Upper lobe of left lung (tissue), 6 donors: ENCODE results near the gene UNC5A. TPM values are rescaled to one million over a fixed set of nuclear protein-coding genes. Genes with fewer than 3 reads are reported as not detected.

Experiments
- ATAC-seq, 2 donors: fragments of 200-7000 bp; cut with Tn5 transposase; one replicate each; pipeline ENCODE4 v1.9.1; 2022; ENCODE audit warnings: mild to moderate bottlenecking in 2 of 2, moderate library complexity in 2 of 2; ENCODE audit not compliant: low FRiP score in 2 of 2
- DNase-seq, 2 donors: peaks; one replicate each; pipeline ENCODE4 v3.0.0-alpha.2; 2019 to 2020
- H3K27ac ChIP-seq, 4 donors: fragments of 200-600 bp; sonication (generic); one replicate each; pipeline ENCODE4 v1.5.1; 2016 to 2019
- H3K27me3 ChIP-seq, 4 donors: fragments of 200-600 bp; sonication (generic); one replicate each; pipeline ENCODE4 v1.5.1; 2017 to 2019
- H3K36me3 ChIP-seq, 4 donors: fragments of 200-600 bp; sonication (generic); one replicate each; pipeline ENCODE4 v1.5.1; 2016 to 2019
- H3K4me1 ChIP-seq, 4 donors: fragments of 200-600 bp; sonication (generic); one replicate each; pipeline ENCODE4 v1.5.1; 2018 to 2019
- H3K4me3 ChIP-seq, 4 donors: fragments of 200-600 bp; sonication (generic); one replicate each; pipeline ENCODE4 v1.5.1; 2017 to 2019; ENCODE audit warnings: mild to moderate bottlenecking in 2 of 4, moderate library complexity in 1 of 4
- H3K9me3 ChIP-seq, 4 donors: fragments of 200-600 bp; sonication (generic); one replicate each; pipeline ENCODE4 v1.5.1; 2018 to 2019
- EP300 ChIP-seq, 4 donors: sonication (generic); formaldehyde crosslinking; IDR thresholded peaks; one replicate each; pipeline ENCODE4 v1.5.1; 2017; ENCODE audit warnings: antibody characterized with exemption in 4 of 4, control low read depth in 2 of 4
- POLR2A ChIP-seq, 4 donors: fragments of 450-650 bp; IDR thresholded peaks; one replicate each; pipeline ENCODE4 v1.5.1; 2016 to 2017; ENCODE audit warnings: antibody characterized with exemption in 4 of 4, mild to moderate bottlenecking in 2 of 4
- POLR2AphosphoS5 ChIP-seq, 2 donors: sonication (generic); formaldehyde crosslinking; IDR thresholded peaks; one replicate each; pipeline ENCODE4 v1.5.1; 2017; ENCODE audit warnings: antibody characterized with exemption in 2 of 2
- WGBS, 2 donors: methylation state at CpG; one replicate each; pipeline ENCODE4 v1.1.5; 2017 to 2018; 5-methylcytosine and 5-hydroxymethylcytosine counted together
- total RNA-seq, 6 donors: library from RNA; depleted of rRNA in 4 of 6; stranded (reverse); fragments of >200 nt in 4 of 6; gene quantifications; one replicate each; pipeline versions ENCODE4 v1.1.0 to v1.2.1, GENCODE V29; 2016 to 2021
- TF ChIP-seq, protein P1 (sequence below), 6 experiments: fragments of 450-650 bp in 4 of 6; fragments of 200-600 bp in 2 of 6; sonication (generic) in 2 of 6; IDR thresholded peaks; one replicate each; pipeline ENCODE4 v1.5.1; 2016 to 2019; ENCODE audit warnings: antibody characterized with exemption in 6 of 6
- donor health status: DM: no; HTN: no; CAD: no; lungs with moderate emphysema.
- donor health status: DM: no; HTN: yes; CAD: no; lungs with severe emphysema.

The UNC5A gene
- total RNA-seq, 6 donors from 2014 or later, result 0.20 to 1.0 (median 0.39) TPM; not detected in 1

DNA sequence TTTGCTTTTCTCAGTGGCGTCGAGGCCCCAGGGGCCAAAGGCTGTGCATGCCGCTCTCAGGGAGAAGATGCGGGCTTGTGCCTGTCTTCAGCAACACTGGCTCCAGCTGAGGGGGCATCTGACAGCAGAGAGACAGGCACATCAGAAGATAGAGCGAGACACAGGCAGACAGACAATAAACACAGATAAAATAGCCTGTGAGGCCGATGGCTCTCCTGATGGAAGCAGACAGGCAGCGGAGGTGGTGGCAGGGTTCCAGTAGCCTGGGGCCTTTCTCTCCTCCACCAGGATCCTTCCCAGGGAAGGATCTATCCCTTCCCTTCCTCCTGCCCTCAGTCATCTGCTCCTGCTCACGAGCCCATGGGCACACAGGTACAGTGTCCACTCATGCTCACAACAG, 16.6 kb upstream of the UNC5A start:
- ATAC-seq, result no peak
- TF ChIP-seq, protein P1, sequence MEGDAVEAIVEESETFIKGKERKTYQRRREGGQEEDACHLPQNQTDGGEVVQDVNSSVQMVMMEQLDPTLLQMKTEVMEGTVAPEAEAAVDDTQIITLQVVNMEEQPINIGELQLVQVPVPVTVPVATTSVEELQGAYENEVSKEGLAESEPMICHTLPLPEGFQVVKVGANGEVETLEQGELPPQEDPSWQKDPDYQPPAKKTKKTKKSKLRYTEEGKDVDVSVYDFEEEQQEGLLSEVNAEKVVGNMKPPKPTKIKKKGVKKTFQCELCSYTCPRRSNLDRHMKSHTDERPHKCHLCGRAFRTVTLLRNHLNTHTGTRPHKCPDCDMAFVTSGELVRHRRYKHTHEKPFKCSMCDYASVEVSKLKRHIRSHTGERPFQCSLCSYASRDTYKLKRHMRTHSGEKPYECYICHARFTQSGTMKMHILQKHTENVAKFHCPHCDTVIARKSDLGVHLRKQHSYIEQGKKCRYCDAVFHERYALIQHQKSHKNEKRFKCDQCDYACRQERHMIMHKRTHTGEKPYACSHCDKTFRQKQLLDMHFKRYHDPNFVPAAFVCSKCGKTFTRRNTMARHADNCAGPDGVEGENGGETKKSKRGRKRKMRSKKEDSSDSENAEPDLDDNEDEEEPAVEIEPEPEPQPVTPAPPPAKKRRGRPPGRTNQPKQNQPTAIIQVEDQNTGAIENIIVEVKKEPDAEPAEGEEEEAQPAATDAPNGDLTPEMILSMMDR (IDR thresholded peaks at IDR 0.05), result no peak
- TF ChIP-seq POLR2AphosphoS5 (IDR thresholded peaks at IDR 0.05) (no peak), EP300 (IDR thresholded peaks at IDR 0.05) (no peak), POLR2A (IDR thresholded peaks at IDR 0.05) (no peak)
- peaks cover 0 to 7% (median 0%) of the 10 kb centered on the region in 4 donors for H3K27me3 ChIP-seq

DNA sequence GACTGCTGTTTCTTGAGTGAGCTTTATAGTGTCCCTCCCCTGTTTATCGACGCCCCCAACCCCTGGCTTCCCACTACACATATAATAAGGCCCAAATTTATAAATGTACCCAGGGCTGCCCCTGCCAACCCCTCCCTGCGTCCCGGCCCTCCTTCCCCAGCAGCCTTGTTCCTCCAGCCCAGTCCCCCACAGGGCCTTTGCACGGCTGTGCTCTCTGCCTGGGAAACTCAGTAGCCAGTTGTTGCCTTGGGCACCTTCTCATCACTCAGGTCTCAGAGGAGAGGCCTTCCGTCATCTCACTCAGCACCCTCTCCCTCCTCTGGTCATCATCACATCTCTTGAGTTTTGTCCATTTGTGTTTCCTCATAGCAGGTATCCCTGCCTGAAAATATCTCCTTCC, 15.8 kb upstream of the UNC5A start:
- no peaks in the 10 kb centered on the region for H3K4me1 ChIP-seq
- ATAC-seq (no peak), DNase-seq (peak in 1 of 2 donors; percentile 24)
- H3K9me3 ChIP-seq, result no peaks in the 10 kb centered on the region
- H3K27me3 ChIP-seq, result peaks cover 0 to 7% (median 0%) of the 10 kb centered on the region in 4 donors
- H3K36me3 ChIP-seq, result no peaks in the 10 kb centered on the region
- no peak overlapping the region for H3K4me3 ChIP-seq
- whole genome bisulfite sequencing, 2 donors, result 86 to 90% methylated on average over 6 of the region's 6 CpGs
- no peak overlapping the region for H3K27ac ChIP-seq
- no peak for TF ChIP-seq POLR2A (IDR thresholded peaks at IDR 0.05)
- TF ChIP-seq POLR2AphosphoS5 (IDR thresholded peaks at IDR 0.05), result no peak
- TF ChIP-seq, protein P1 (IDR thresholded peaks at IDR 0.05), result no peak
- no peak for TF ChIP-seq EP300 (IDR thresholded peaks at IDR 0.05)

More for the DNA sequence above, 16.6 kb upstream of the UNC5A start:
- DNase-seq, result no peak
- Histone ChIP-seq H3K27ac (no peak overlapping the region), H3K4me3 (no peak overlapping the region), H3K36me3 (no peaks in the 10 kb centered on the region), H3K4me1 (no peaks in the 10 kb centered on the region), H3K9me3 (no peaks in the 10 kb centered on the region)
- WGBS, 2 donors, result 47 to 56% methylated on average over 7 to 8 of the region's 8 CpGs

DNA sequence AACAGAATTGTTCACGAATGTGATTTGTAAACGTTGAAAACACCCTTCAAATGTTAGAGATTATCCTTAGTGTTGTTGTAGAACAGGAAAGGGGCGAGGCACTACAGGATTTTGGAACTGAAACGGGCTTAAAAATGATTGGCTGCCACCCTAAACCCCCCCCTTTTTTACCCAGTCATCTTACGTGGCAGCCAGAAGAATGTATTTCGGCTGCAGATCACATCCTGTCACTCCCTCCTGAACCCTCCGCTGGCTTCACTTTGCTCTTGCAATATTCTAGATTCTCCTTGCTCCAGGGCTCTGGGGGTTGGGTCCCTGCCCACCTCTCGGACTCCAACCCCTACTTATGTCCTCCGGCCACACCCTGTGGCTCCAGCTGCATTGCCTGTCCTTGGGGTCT, 13.9 kb upstream of the UNC5A start:
- peaks cover 0 to 7% (median 0%) of the 10 kb centered on the region in 4 donors for H3K27me3 ChIP-seq
- no peak for DNase-seq
- no peak overlapping the region for H3K27ac ChIP-seq
- 30 to 32% methylated on average over 9 of the region's 9 CpGs for WGBS, 2 donors
- no peaks in the 10 kb centered on the region for H3K4me1 ChIP-seq
- H3K36me3 ChIP-seq, result no peaks in the 10 kb centered on the region
- no peak for ATAC-seq
- TF ChIP-seq EP300 (IDR thresholded peaks at IDR 0.05), result no peak
- TF ChIP-seq POLR2AphosphoS5 (IDR thresholded peaks at IDR 0.05), result no peak
- no peak for TF ChIP-seq POLR2A (IDR thresholded peaks at IDR 0.05)
- no peak overlapping the region for H3K4me3 ChIP-seq
- H3K9me3 ChIP-seq, result no peaks in the 10 kb centered on the region

DNA sequence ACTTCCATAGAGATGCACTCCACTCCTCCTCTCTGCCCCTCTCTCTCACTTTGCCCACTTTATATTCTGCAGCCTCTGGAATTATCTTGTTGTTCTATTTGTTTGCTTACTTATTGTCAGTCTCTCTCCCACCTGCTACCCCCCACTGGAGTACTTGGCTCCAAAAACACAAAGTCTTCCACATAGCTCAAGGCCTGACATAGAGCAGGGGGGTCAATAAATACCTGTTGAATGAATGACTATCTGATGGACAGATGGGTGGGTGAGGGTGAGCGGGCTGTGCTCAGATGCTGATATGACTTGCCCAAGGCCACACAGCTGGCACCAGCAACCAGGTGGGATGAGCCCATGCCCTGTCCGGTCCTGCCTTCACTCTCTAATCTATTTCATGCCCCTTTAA, 13.4 kb upstream of the UNC5A start:
- no peak for DNase-seq
- H3K9me3 ChIP-seq, result no peaks in the 10 kb centered on the region
- no peak for ATAC-seq
- H3K27me3 ChIP-seq, result peaks cover 0 to 7% (median 0%) of the 10 kb centered on the region in 4 donors
- H3K4me3 ChIP-seq, result no peak overlapping the region
- no peak for TF ChIP-seq EP300 (IDR thresholded peaks at IDR 0.05)
- TF ChIP-seq POLR2A (IDR thresholded peaks at IDR 0.05), result no peak
- no peak overlapping the region for H3K27ac ChIP-seq
- 73 to 83% methylated on average over 2 of the region's 2 CpGs for WGBS, 2 donors
- H3K36me3 ChIP-seq, result no peaks in the 10 kb centered on the region
- no peaks in the 10 kb centered on the region for H3K4me1 ChIP-seq

DNA sequence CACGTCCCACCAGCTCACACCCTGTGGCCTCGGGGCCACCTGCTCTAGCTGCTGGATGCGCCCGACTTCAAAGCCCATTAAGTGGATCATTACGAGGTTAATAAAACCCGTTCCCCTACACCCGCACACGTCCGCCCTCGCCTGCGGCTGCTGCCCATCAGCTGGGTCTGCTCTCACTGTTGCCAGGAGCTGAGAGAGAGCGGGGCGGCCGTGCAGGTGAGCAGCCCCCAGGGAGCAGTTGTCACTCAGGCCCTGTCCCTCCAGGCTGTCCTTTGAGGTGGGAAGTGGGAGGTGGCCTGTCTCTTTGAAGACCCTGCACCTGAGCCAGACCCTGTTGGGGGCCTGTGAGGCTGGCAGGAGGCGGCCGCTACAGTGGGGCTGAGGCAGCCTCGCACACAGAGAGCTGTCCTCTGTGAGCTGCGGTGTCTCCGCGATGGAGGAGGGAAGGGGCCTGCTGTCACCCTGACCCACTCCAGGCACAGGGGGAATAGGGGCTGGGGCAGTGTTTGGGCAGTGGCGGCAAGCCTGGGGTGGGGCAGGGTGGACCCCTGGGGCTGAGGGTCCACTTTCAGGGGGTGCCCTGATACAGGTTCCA, 12.8 kb upstream of the UNC5A start:
- TF ChIP-seq POLR2AphosphoS5 (IDR thresholded peaks at IDR 0.05) (no peak), EP300 (IDR thresholded peaks at IDR 0.05) (no peak), POLR2A (IDR thresholded peaks at IDR 0.05) (no peak)
- TF ChIP-seq, protein P1 (IDR thresholded peaks at IDR 0.05), result no peak
- Histone ChIP-seq H3K36me3 (no peaks in the 10 kb centered on the region), H3K4me3 (no peak overlapping the region), H3K27me3 (peaks cover 0 to 7% (median 0%) of the 10 kb centered on the region in 4 donors), H3K9me3 (no peaks in the 10 kb centered on the region), H3K4me1 (no peaks in the 10 kb centered on the region), H3K27ac (no peak overlapping the region)
- DNase-seq (peak in 1 of 2 donors; percentile 54), ATAC-seq (no peak)
- whole genome bisulfite sequencing, 2 donors, result 58 to 76% methylated on average over 11 to 21 of the region's 21 CpGs
